ENCODE data around the gene SH3RF3. TPM values are rescaled to one million over a fixed set of nuclear protein-coding genes. Genes with fewer than 3 reads are reported as not detected.

Gene SH3RF3
- total and polyA plus RNA-seq, 2 donors (not counting 1 experiment from before 2014, with no cell fraction given), result 8.3 to 10.1 TPM

DNA sequence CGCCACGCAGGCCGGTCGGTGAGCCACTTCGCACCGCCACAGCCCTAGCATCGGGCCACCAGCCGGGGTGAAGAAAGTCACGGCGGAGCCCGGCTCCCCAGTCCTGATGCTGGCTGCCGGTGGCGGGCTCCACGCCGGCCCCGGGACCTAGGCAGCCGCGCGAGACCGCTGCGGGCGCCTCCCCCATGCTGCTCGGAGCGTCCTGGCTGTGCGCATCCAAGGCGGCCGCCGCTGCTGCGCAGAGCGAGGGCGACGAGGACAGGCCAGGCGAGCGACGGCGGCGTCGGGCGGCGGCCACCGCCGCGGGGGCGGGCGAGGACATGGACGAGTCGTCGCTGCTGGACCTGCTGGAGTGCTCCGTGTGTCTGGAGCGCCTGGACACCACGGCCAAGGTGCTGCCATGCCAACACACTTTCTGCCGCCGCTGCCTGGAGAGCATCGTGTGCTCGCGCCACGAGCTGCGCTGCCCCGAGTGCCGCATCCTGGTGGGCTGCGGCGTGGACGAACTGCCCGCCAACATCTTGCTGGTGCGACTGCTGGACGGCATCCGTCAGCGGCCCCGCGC is 433 bp downstream of the SH3RF3 start:
- DNase-seq (ENCODE audit: low read depth in 2 of 2), result peak in 1 of 2 donors; percentile 52
- Histone ChIP-seq H4K20me1 (ENCODE audit: control insufficient read depth, extremely low read depth, insufficient read depth, low read length) (peaks cover 3% of the 10 kb centered on the region), H3K9me3 (ENCODE audit: control insufficient read depth, insufficient read depth, low read depth, low read length) (no peaks in the 10 kb centered on the region), H3K36me3 (ENCODE audit: control insufficient read depth, insufficient read depth, low read length) (no peaks in the 10 kb centered on the region), H3K27ac (ENCODE audit: insufficient read depth, low read length) (peak overlapping the region; percentile 78), H2AFZ (ENCODE audit: low read length) (no peak overlapping the region), H3K9ac (ENCODE audit: insufficient read depth, low read length) (peak overlapping the region; percentile 94), H3K4me2 (ENCODE audit: extremely low read depth, insufficient read depth, low read length) (peak overlapping the region; percentile 65), H3K79me2 (ENCODE audit: control insufficient read depth, insufficient read depth, low read length) (peaks cover 57% of the 10 kb centered on the region), H3K4me1 (ENCODE audit: control insufficient read depth, extremely low read depth, insufficient read depth, low read length) (peaks cover 14% of the 10 kb centered on the region), H3K27me3 (ENCODE audit: control insufficient read depth, insufficient read depth, low read length) (no peaks in the 10 kb centered on the region), H3K4me3 (replicated peaks in 1 of 4; ENCODE audit: control extremely low read depth in 1 of 4, insufficient read depth in 1 of 4, low read depth in 3 of 4, low read length in 4 of 4) (peak overlapping the region; percentile 62 to 73 (median 69))
- TF ChIP-seq EZH2 (IDR thresholded peaks at IDR 0.05; ENCODE audit: low read length, missing control alignments) (no peak), CTCF (conservative IDR thresholded peaks at IDR 0.05 in 1 of 2, IDR thresholded peaks at IDR 0.05 in 1 of 2; ENCODE audit: low read depth in 1 of 2, low read length in 2 of 2) (no peak)

DNA sequence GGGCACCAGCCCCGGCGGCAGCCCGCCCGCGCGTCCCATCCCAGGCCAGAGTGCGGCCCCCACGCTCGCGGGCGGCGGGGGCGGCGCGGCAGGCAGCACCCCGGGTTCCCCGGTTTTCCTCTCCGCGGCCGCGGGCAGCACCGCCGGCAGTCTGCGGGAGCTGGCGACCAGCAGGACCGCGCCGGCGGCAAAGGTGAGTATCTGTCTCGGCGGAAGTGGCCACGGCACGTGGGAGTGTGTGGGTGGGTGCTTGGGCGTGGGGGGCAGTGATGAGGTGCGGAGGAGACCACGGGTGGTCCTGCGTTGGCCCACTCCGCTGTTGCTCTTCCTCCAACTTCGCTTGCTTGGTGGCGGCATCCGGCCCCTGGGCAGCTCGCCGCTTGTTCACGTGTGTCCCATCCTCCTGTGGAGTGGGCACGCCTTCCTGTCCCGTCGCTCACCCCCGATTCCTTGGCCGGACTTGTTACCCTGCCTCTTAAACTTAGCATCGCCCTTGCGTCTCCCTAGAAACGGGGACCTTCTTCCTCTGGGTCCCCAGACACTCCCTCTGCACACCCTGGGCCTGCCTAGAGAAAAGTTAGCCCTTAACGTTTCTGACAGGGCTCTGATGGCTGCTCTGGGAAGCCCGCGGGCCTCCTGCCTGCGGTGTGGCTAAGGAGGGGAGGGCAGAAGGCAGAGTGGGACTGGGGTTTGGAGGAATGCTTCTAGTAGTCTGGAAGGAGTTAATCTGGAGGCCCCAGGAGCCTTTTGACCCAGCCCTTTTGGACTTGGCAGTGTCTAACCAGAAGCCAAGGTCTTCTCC is 1.1 kb downstream of the SH3RF3 start:
- TF ChIP-seq CTCF (conservative IDR thresholded peaks at IDR 0.05 in 1 of 2, IDR thresholded peaks at IDR 0.05 in 1 of 2; ENCODE audit: low read depth in 1 of 2, low read length in 2 of 2) (no peak), EZH2 (IDR thresholded peaks at IDR 0.05; ENCODE audit: low read length, missing control alignments) (no peak)
- no peaks in the 10 kb centered on the region for H3K36me3 ChIP-seq (ENCODE audit: control insufficient read depth, insufficient read depth, low read length)
- H3K4me3 ChIP-seq (replicated peaks in 1 of 4; ENCODE audit: control extremely low read depth in 1 of 4, insufficient read depth in 1 of 4, low read depth in 3 of 4, low read length in 4 of 4), result peak overlapping the region; percentile 66 to 83 (median 72)
- peak overlapping the region; percentile 84 for H3K4me2 ChIP-seq (ENCODE audit: extremely low read depth, insufficient read depth, low read length)
- no peaks in the 10 kb centered on the region for H3K27me3 ChIP-seq (ENCODE audit: control insufficient read depth, insufficient read depth, low read length)
- H3K9ac ChIP-seq (ENCODE audit: insufficient read depth, low read length), result peak overlapping the region; percentile 94
- H3K27ac ChIP-seq (ENCODE audit: insufficient read depth, low read length), result peak overlapping the region; percentile 78
- peaks cover 64% of the 10 kb centered on the region for H3K79me2 ChIP-seq (ENCODE audit: control insufficient read depth, insufficient read depth, low read length)
- H3K4me1 ChIP-seq (ENCODE audit: control insufficient read depth, extremely low read depth, insufficient read depth, low read length), result peaks cover 14% of the 10 kb centered on the region
- no peak overlapping the region for H2AFZ ChIP-seq (ENCODE audit: low read length)
- no peaks in the 10 kb centered on the region for H3K9me3 ChIP-seq (ENCODE audit: control insufficient read depth, insufficient read depth, low read depth, low read length)
- peak; percentile 23 to 60 for DNase-seq (ENCODE audit: low read depth in 2 of 2)
- H4K20me1 ChIP-seq (ENCODE audit: control insufficient read depth, extremely low read depth, insufficient read depth, low read length), result peaks cover 3% of the 10 kb centered on the region

GRCh38 chr2:109130723-109130995 is 1.7 kb downstream of the SH3RF3 start:
- Histone ChIP-seq H3K36me3 (ENCODE audit: control insufficient read depth, insufficient read depth, low read length) (no peaks in the 10 kb centered on the region), H3K4me2 (ENCODE audit: extremely low read depth, insufficient read depth, low read length) (peak overlapping the region; percentile 84), H3K79me2 (ENCODE audit: control insufficient read depth, insufficient read depth, low read length) (peaks cover 69% of the 10 kb centered on the region), H2AFZ (ENCODE audit: low read length) (no peak overlapping the region), H3K4me1 (ENCODE audit: control insufficient read depth, extremely low read depth, insufficient read depth, low read length) (peaks cover 14% of the 10 kb centered on the region), H3K27me3 (ENCODE audit: control insufficient read depth, insufficient read depth, low read length) (no peaks in the 10 kb centered on the region), H3K27ac (ENCODE audit: insufficient read depth, low read length) (peak overlapping the region; percentile 78), H3K9me3 (ENCODE audit: control insufficient read depth, insufficient read depth, low read depth, low read length) (no peaks in the 10 kb centered on the region), H3K4me3 (replicated peaks in 1 of 4; ENCODE audit: control extremely low read depth in 1 of 4, insufficient read depth in 1 of 4, low read depth in 3 of 4, low read length in 4 of 4) (peak overlapping the region; percentile 40 to 83 (median 72)), H4K20me1 (ENCODE audit: control insufficient read depth, extremely low read depth, insufficient read depth, low read length) (peaks cover 3% of the 10 kb centered on the region), H3K9ac (ENCODE audit: insufficient read depth, low read length) (peak overlapping the region; percentile 94)
- no peak for TF ChIP-seq CTCF (conservative IDR thresholded peaks at IDR 0.05 in 1 of 2, IDR thresholded peaks at IDR 0.05 in 1 of 2; ENCODE audit: low read depth in 1 of 2, low read length in 2 of 2)
- TF ChIP-seq EZH2 (IDR thresholded peaks at IDR 0.05; ENCODE audit: low read length, missing control alignments), result no peak
- DNase-seq (ENCODE audit: low read depth in 2 of 2), result no peak

Measured in fibroblast of lung (primary cell).